22Rv1 (cell line): Measurements from ENCODE around the gene UBE3A.

Experiments used
- ZFX ChIP-seq: fragments of 450-650 bp; IDR thresholded peaks from 2 replicates; pipeline ENCODE4 v1.6.1; 2017; ENCODE audit warnings: antibody characterized with exemption, borderline replicate concordance
- TF ChIP-seq, protein P1 (sequence below): fragments of 450-650 bp; IDR thresholded peaks from 2 replicates; pipeline ENCODE4 v1.5.1; 2017; ENCODE audit warnings: mild to moderate bottlenecking

DNA sequence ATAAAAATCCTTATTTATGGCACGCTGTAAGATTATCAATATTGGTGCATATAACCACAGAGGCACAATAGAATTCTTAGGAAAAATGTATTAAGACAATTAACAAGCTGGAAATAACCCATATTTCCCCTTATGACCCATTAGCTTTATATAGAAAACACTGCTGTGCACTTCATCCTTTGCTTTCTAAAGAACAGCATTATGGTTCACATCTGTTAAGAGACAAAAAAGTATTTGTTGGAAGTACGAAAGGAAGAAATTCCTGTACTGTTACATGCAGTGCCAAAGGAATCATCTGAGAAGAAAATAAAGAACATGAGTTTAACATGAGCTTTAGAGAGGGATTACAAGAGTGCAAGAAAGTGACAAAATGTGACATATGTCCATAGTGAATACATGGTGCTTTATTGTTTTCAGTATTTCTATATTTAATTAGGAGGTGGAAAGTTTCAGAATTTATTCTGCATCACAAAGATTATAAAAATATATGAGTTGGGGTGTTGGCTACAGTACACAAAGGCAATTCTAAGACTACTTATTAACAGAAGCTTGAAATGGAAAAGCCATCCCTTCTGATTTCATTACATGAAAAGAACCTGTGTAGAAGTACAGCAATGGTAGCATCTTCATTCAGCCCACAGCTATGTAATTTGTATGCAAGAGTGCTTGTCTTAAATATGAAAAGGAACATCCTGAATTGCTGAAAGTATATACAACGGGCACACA lies 6.8 kb downstream of the UBE3A start:
- TF ChIP-seq, protein P1, sequence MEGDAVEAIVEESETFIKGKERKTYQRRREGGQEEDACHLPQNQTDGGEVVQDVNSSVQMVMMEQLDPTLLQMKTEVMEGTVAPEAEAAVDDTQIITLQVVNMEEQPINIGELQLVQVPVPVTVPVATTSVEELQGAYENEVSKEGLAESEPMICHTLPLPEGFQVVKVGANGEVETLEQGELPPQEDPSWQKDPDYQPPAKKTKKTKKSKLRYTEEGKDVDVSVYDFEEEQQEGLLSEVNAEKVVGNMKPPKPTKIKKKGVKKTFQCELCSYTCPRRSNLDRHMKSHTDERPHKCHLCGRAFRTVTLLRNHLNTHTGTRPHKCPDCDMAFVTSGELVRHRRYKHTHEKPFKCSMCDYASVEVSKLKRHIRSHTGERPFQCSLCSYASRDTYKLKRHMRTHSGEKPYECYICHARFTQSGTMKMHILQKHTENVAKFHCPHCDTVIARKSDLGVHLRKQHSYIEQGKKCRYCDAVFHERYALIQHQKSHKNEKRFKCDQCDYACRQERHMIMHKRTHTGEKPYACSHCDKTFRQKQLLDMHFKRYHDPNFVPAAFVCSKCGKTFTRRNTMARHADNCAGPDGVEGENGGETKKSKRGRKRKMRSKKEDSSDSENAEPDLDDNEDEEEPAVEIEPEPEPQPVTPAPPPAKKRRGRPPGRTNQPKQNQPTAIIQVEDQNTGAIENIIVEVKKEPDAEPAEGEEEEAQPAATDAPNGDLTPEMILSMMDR, result no peak
- no peak for TF ChIP-seq ZFX
